Trophoblast cell (in vitro differentiated cells and primary cell): ENCODE measurements around the gene ZAR1.

Experiments
- DNase-seq, 2 donors: peaks; one replicate each; pipeline ENCODE4 v3.0.0-alpha.2; 2016
- H2AFZ ChIP-seq: 2 replicates; pipeline ENCODE4 v1.6.1; 2013; ENCODE audit warnings: low read length, moderate library complexity, mild to moderate bottlenecking; ENCODE audit not compliant: insufficient read depth, poor library complexity
- H2AK5ac ChIP-seq: 2 replicates; pipeline ENCODE4 v1.6.1; 2013; ENCODE audit warnings: mild to moderate bottlenecking, low read length
- H2BK120ac ChIP-seq: 2 replicates; pipeline ENCODE4 v1.6.1; 2013; ENCODE audit warnings: low read length, mild to moderate bottlenecking, moderate library complexity; ENCODE audit not compliant: insufficient read depth, poor library complexity
- H2BK12ac ChIP-seq: 2 replicates; pipeline ENCODE4 v1.6.1; 2013; ENCODE audit warnings: mild to moderate bottlenecking, low read length, moderate library complexity
- H2BK5ac ChIP-seq: 2 replicates; pipeline ENCODE4 v1.6.1; 2013; ENCODE audit warnings: low read length, low read depth, moderate library complexity, mild to moderate bottlenecking; ENCODE audit not compliant: poor library complexity
- H3K14ac ChIP-seq: 2 replicates; pipeline ENCODE4 v1.6.1; 2013; ENCODE audit warnings: mild to moderate bottlenecking, low read length
- H3K18ac ChIP-seq: 2 replicates; pipeline ENCODE4 v1.6.1; 2013; ENCODE audit warnings: mild to moderate bottlenecking, low read length
- H3K23ac ChIP-seq: 2 replicates; pipeline ENCODE4 v1.6.1; 2013; ENCODE audit warnings: low read length
- H3K27ac ChIP-seq: 2 replicates; pipeline ENCODE4 v1.5.1; 2013; ENCODE audit warnings: low read depth, mild to moderate bottlenecking, inconsistent platforms, low read length, moderate library complexity
- H3K27me3 ChIP-seq: 2 replicates; pipeline ENCODE4 v1.6.1; 2013; ENCODE audit warnings: inconsistent platforms, mild to moderate bottlenecking, low read length, moderate library complexity; ENCODE audit not compliant: insufficient read depth
- H3K36me3 ChIP-seq, 2 experiments: 1 replicate in 1 of 2; 2 replicates in 1 of 2; pipeline ENCODE4 v1.6.1; 2013; ENCODE audit warnings: low read length in 2 of 2, mild to moderate bottlenecking in 2 of 2, moderate library complexity in 1 of 2; ENCODE audit not compliant: insufficient read depth in 2 of 2, control insufficient read depth in 1 of 2
- H3K4ac ChIP-seq: 2 replicates; pipeline ENCODE4 v1.6.1; 2013; ENCODE audit warnings: low read depth, mild to moderate bottlenecking, low read length, moderate library complexity
- H3K4me1 ChIP-seq, 2 experiments: 1 replicate in 1 of 2; 2 replicates in 1 of 2; pipeline ENCODE4 v1.6.1; 2013; ENCODE audit warnings: low read length in 2 of 2, mild to moderate bottlenecking in 2 of 2, moderate library complexity in 1 of 2; ENCODE audit not compliant: insufficient read depth in 2 of 2, control insufficient read depth in 1 of 2
- H3K4me2 ChIP-seq: 2 replicates; pipeline ENCODE4 v1.6.1; 2013; ENCODE audit warnings: inconsistent platforms, mild to moderate bottlenecking, low read length, moderate library complexity
- H3K4me3 ChIP-seq: 2 replicates; pipeline ENCODE4 v1.5.1; 2013; ENCODE audit warnings: mild to moderate bottlenecking, low read depth, low read length, inconsistent platforms
- H3K79me1 ChIP-seq: one replicate; pipeline ENCODE4 v1.6.1; 2013; ENCODE audit warnings: low read length
- H3K79me2 ChIP-seq: 2 replicates; pipeline ENCODE4 v1.6.1; 2013; ENCODE audit warnings: low read length, mild to moderate bottlenecking; ENCODE audit not compliant: control insufficient read depth, insufficient read depth, poor library complexity
- H3K9ac ChIP-seq: 2 replicates; pipeline ENCODE4 v1.6.1; 2013; ENCODE audit warnings: mild to moderate bottlenecking, low read length
- H3K9me3 ChIP-seq: 2 replicates; pipeline ENCODE4 v1.6.1; 2013; ENCODE audit warnings: low read depth, mild to moderate bottlenecking, control low read depth, inconsistent platforms, low read length; ENCODE audit not compliant: insufficient read depth
- H4K12ac ChIP-seq: 2 replicates; pipeline ENCODE4 v1.6.1; 2013; ENCODE audit warnings: low read depth, mild to moderate bottlenecking, low read length, moderate library complexity
- H4K8ac ChIP-seq: 2 replicates; pipeline ENCODE4 v1.6.1; 2013; ENCODE audit warnings: low read depth, mild to moderate bottlenecking, low read length, moderate library complexity
- H4K91ac ChIP-seq: one replicate; pipeline ENCODE4 v1.6.1; 2013; ENCODE audit warnings: low read depth, mild to moderate bottlenecking, low read length, moderate library complexity
- WGBS: extraction: QIAGEN DNeasy Blood & Tissue Kit; methylation state at CpG from one replicate; pipeline ENCODE4 v1.1.7; 2013; ENCODE audit warnings: missing lambda C conversion rate; ENCODE audit not compliant: insufficient read length, insufficient coverage; ENCODE audit errors: extremely low coverage; 5-methylcytosine and 5-hydroxymethylcytosine counted together

The ZAR1 gene

GRCh38 chr4:48518143-48518542 lies 28.1 kb downstream of the ZAR1 start:
- Histone ChIP-seq H2BK12ac (no peak overlapping the region), H3K79me2 (no peaks in the 10 kb centered on the region), H2BK5ac (no peak overlapping the region), H3K4ac (no peak overlapping the region), H3K4me1 (no peaks in the 10 kb centered on the region), H3K79me1 (no peaks in the 10 kb centered on the region), H3K27me3 (no peaks in the 10 kb centered on the region), H4K8ac (no peak overlapping the region), H3K4me2 (no peak overlapping the region), H2AFZ (no peak overlapping the region), H3K23ac (no peak overlapping the region), H3K4me3 (no peak overlapping the region), H4K91ac (no peak overlapping the region), H2BK120ac (no peak overlapping the region), H3K27ac (no peak overlapping the region), H3K36me3 (peaks cover 16 to 23% of the 10 kb centered on the region in 2 experiments), H3K9me3 (no peaks in the 10 kb centered on the region), H3K9ac (no peak overlapping the region), H3K18ac (no peak overlapping the region), H3K14ac (no peak overlapping the region), H4K12ac (no peak overlapping the region), H2AK5ac (no peak overlapping the region)
- peak in 1 of 2 donors; percentile 61 for DNase-seq
- WGBS = no CpG with 5 or more reads among the region's 3 CpGs

- Histone ChIP-seq H3K4me3 (no peak overlapping the region), H2AK5ac (no peak overlapping the region), H3K18ac (no peak overlapping the region), H3K9ac (no peak overlapping the region), H4K91ac (no peak overlapping the region), H4K12ac (no peak overlapping the region), H3K79me2 (no peaks in the 10 kb centered on the region), H3K79me1 (no peaks in the 10 kb centered on the region), H3K36me3 (peaks cover 8 to 25% of the 10 kb centered on the region in 2 experiments), H3K9me3 (no peaks in the 10 kb centered on the region), H3K23ac (no peak overlapping the region), H2BK120ac (no peak overlapping the region), H3K14ac (no peak overlapping the region), H2AFZ (no peak overlapping the region), H3K27me3 (no peaks in the 10 kb centered on the region), H4K8ac (no peak overlapping the region), H2BK12ac (no peak overlapping the region), H3K27ac (no peak overlapping the region), H3K4ac (no peak overlapping the region), H3K4me1 (no peaks in the 10 kb centered on the region), H2BK5ac (no peak overlapping the region), H3K4me2 (no peak overlapping the region)
- no peak for DNase-seq
- no CpG with 5 or more reads among the region's 1 CpG for WGBS
Measured at GRCh38 chr4:48526406-48526805, 36.4 kb downstream of the ZAR1 start.

DNA sequence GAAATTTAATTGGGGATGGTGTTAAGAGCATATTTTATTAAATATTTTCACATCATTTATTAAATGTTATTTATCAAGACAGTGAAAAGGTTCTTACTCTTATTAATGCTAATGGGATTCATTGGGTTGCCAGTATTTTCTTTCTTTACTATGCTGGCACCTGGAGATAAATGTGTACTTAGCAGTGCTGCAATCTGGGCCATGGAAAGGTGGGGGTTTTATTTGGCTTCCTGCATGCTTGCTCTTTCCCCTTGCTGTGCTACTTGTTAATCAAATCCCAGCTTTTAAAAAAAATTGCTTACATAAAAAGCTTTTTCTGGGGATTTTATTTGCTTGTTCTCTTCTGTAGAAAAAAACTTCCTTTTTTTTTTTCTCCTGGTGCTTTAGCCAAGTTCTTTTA lies 48.3 kb downstream of the ZAR1 start:
- Histone ChIP-seq H3K27me3 (no peaks in the 10 kb centered on the region), H3K23ac (no peak overlapping the region), H3K79me1 (no peaks in the 10 kb centered on the region), H2BK12ac (no peak overlapping the region), H2AFZ (no peak overlapping the region), H3K4me1 (no peaks in the 10 kb centered on the region), H3K4me3 (no peak overlapping the region), H3K9me3 (no peaks in the 10 kb centered on the region), H3K27ac (no peak overlapping the region), H3K18ac (no peak overlapping the region), H4K8ac (no peak overlapping the region), H4K91ac (no peak overlapping the region), H3K4ac (no peak overlapping the region), H3K4me2 (no peak overlapping the region), H3K36me3 (peaks cover 9 to 13% of the 10 kb centered on the region in 2 experiments), H3K14ac (no peak overlapping the region), H2BK5ac (no peak overlapping the region), H2AK5ac (no peak overlapping the region), H2BK120ac (no peak overlapping the region), H3K9ac (no peak overlapping the region), H4K12ac (no peak overlapping the region), H3K79me2 (no peaks in the 10 kb centered on the region)
- no peak for DNase-seq

DNA sequence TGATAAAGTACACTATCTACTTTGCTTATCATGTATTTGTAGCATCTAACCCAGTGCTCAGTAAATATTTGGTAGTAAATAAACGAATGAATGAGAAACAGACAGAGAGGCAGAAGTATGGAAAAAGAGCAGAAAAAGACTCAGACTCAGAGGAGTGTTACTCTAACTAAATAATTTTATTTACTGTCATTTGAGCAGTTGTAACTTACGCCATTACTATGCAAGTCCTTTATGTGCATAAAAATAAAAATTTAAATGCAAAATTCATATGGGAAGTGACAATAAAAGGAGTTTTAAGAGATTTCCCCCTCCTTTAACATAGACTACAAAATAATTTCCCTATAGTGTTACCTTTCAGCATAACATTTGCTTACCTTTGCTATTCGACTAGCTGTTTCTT lies 49.5 kb downstream of the ZAR1 start:
- H3K79me2 ChIP-seq = no peaks in the 10 kb centered on the region
- H2BK120ac ChIP-seq = no peak overlapping the region
- H3K18ac ChIP-seq = no peak overlapping the region
- H2BK12ac ChIP-seq = no peak overlapping the region
- no peak for DNase-seq
- H3K14ac ChIP-seq = no peak overlapping the region
- no peaks in the 10 kb centered on the region for H3K9me3 ChIP-seq
- no peaks in the 10 kb centered on the region for H3K79me1 ChIP-seq
- no peak overlapping the region for H4K12ac ChIP-seq
- no peak overlapping the region for H3K4me3 ChIP-seq
- H3K9ac ChIP-seq = no peak overlapping the region
- no peaks in the 10 kb centered on the region for H3K27me3 ChIP-seq
- H3K27ac ChIP-seq = no peak overlapping the region
- no peak overlapping the region for H2AK5ac ChIP-seq
- no peak overlapping the region for H4K8ac ChIP-seq
- H2BK5ac ChIP-seq = no peak overlapping the region
- H3K4ac ChIP-seq = no peak overlapping the region
- H2AFZ ChIP-seq = no peak overlapping the region
- WGBS = no CpG with 5 or more reads among the region's 3 CpGs
- H3K4me1 ChIP-seq = no peaks in the 10 kb centered on the region
- H3K4me2 ChIP-seq = no peak overlapping the region
- no peak overlapping the region for H3K23ac ChIP-seq
- peaks cover 5 to 17% of the 10 kb centered on the region in 2 experiments for H3K36me3 ChIP-seq
- H4K91ac ChIP-seq = no peak overlapping the region
